SK-N-SH (cell line): Measurements from ENCODE around the gene CDK18.

ENCODE experiments used
- CHD2 ChIP-seq: fragments of 150-350 bp; IDR thresholded peaks from 2 replicates; pipeline ENCODE4 v1.6.1; 2018; ENCODE audit warnings: low read length; ENCODE audit not compliant: partially characterized antibody
- CTCF ChIP-seq: fragments of 200-600 bp; sonication (generic); IDR thresholded peaks from 2 replicates; pipeline ENCODE4 v1.6.1; 2017; ENCODE audit warnings: antibody characterized with exemption, mild to moderate bottlenecking, moderate library complexity
- EZH2phosphoT487 ChIP-seq: fragments of 200-600 bp; sonication (generic); IDR thresholded peaks from 2 replicates; pipeline ENCODE4 v1.6.1; 2017; ENCODE audit warnings: low read depth, mixed run types, mild to moderate bottlenecking, antibody characterized with exemption, moderate library complexity, borderline replicate concordance
- FOXM1 ChIP-seq: IDR thresholded peaks from 2 replicates; pipeline ENCODE4 v1.4.0; 2012; ENCODE audit warnings: low read depth, mild to moderate bottlenecking
- JUND ChIP-seq: IDR thresholded peaks from 2 replicates; pipeline ENCODE4 v1.4.0; 2012
- PBX3 ChIP-seq: IDR thresholded peaks from 2 replicates; pipeline ENCODE4; 2012
- POLR2AphosphoS5 ChIP-seq: IDR thresholded peaks from 2 replicates; pipeline ENCODE4 v1.6.1; 2012; ENCODE audit warnings: low read depth, low read length
- REST ChIP-seq: IDR thresholded peaks from 2 replicates; pipeline ENCODE4 v1.6.1; 2012; ENCODE audit warnings: mild to moderate bottlenecking, low read depth, low read length, moderate library complexity
- TAF1 ChIP-seq: IDR thresholded peaks from 2 replicates; pipeline ENCODE4 v1.6.1; 2012; ENCODE audit warnings: low read depth, mild to moderate bottlenecking, low read length, moderate library complexity, borderline replicate concordance
- USF1 ChIP-seq: IDR thresholded peaks from 2 replicates; pipeline ENCODE4 v1.4.0; 2012; ENCODE audit warnings: low read depth, borderline replicate concordance
- YY1 ChIP-seq: IDR thresholded peaks from 2 replicates; pipeline ENCODE4 v1.4.0; 2012; ENCODE audit warnings: low read depth, mild to moderate bottlenecking
- ZBTB33 ChIP-seq: IDR thresholded peaks from 2 replicates; pipeline ENCODE4 v1.4.0; 2012; ENCODE audit warnings: low read depth, borderline replicate concordance

DNA sequence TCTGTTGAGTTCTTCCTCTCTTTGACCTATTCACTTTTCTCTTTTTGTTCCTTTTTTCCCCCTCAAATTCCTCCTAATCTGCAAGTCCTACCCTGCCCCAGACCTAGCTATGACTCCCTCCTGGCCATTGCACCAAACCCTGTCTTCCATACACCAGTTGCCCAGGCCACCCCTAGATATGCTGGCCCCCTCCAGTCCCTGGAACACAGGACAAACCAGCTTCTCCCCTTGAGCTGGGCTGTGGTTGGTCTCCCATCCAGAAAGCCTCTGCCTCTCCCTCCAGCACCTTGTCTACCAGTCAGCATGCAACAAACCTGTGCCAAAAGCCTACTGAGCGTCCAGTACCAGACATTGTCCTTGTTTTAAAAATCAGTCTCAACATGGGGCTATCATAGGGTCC lies 68.0 kb downstream of the CDK18 start:
- TF ChIP-seq TAF1 (no peak), CTCF (no peak), ZBTB33 (no peak), EZH2phosphoT487 (no peak), POLR2AphosphoS5 (no peak), FOXM1 (no peak), REST (no peak), CHD2 (no peak), USF1 (no peak), JUND (no peak), PBX3 (no peak), YY1 (no peak)
